Thymus (tissue), 14 donors: ENCODE results near the gene LCMT1. TPM values are rescaled to one million over a fixed set of nuclear protein-coding genes. Genes with fewer than 3 reads are reported as not detected.
A peak's percentile ranks its signal among the peaks of the same experiment; 100 is the strongest.
"Not testable (repeated sequence)": the region's sequence is repeated elsewhere in the genome, so short reads cannot be mapped to it uniquely, and the experiment has no call there.

Experiments
- DNase-seq, 9 donors: peaks; one replicate each; pipeline ENCODE4 v3.0.0-alpha.2; 2013; ENCODE audit warnings: low spot score in 9 of 9, low read depth in 6 of 9, missing footprints in 1 of 9
- H3K27ac ChIP-seq, 2 donors: one replicate each; pipeline ENCODE4 v1.5.1; 2013; ENCODE audit warnings: control low read depth in 1 of 2, low read depth in 1 of 2, low read length in 1 of 2, mild to moderate bottlenecking in 1 of 2, moderate library complexity in 1 of 2
- H3K27me3 ChIP-seq, 2 donors: one replicate each; pipeline ENCODE4 v1.5.1; 2013; ENCODE audit warnings: low read length in 1 of 2; ENCODE audit not compliant: control insufficient read depth in 2 of 2, insufficient read depth in 1 of 2
- H3K36me3 ChIP-seq, 2 donors: one replicate each; pipeline ENCODE4 v1.5.1; 2013; ENCODE audit warnings: low read length in 1 of 2, mild to moderate bottlenecking in 1 of 2, moderate library complexity in 1 of 2; ENCODE audit not compliant: control insufficient read depth in 2 of 2, insufficient read depth in 2 of 2
- H3K4me1 ChIP-seq, 2 donors: one replicate each; pipeline ENCODE4 v1.5.1; 2013; ENCODE audit warnings: low read length in 2 of 2; ENCODE audit not compliant: control insufficient read depth in 2 of 2, insufficient read depth in 2 of 2
- H3K4me3 ChIP-seq, 2 donors: one replicate each; pipeline ENCODE4 v1.5.1; 2013; ENCODE audit warnings: low read length in 2 of 2, control low read depth in 1 of 2, mild to moderate bottlenecking in 1 of 2
- H3K9me3 ChIP-seq, 2 donors: one replicate each; pipeline ENCODE4 v1.5.1; 2013; ENCODE audit warnings: low read length in 1 of 2, mild to moderate bottlenecking in 1 of 2; ENCODE audit not compliant: control insufficient read depth in 2 of 2, insufficient read depth in 1 of 2
- WGBS: extraction: QIAGEN DNeasy Blood & Tissue Kit; methylation state at CpG from one replicate; pipeline ENCODE4 v1.1.7; 2013; 5-methylcytosine and 5-hydroxymethylcytosine counted together
- long read RNA-seq, 10 donors: transcript quantifications; one replicate each; lab custom pipeline, GENCODE V29; 2026
- polyA plus RNA-seq: library from polyadenylated mRNA; stranded (reverse); fragments of 200-250 nt; gene quantifications from one replicate; pipeline ENCODE4 v1.2.3, GENCODE V29; 2013
- total RNA-seq: library from RNA; stranded (reverse); fragments of 120-200 nt; gene quantifications from one replicate; pipeline ENCODE4 v1.2.4, GENCODE V29; 2013
- donor health status: healthy.

Gene LCMT1
- total RNA-seq (33.4 TPM), polyA plus RNA-seq (41.9 TPM)
- long read RNA-seq, donor 1: 0 reads
- long read RNA-seq, donor 2: 0 reads
- long read RNA-seq, donor 3, transcript LCMT1-203 (11 exons, 1,368 nt): minor isoform, 13 of 41 reads
- long read RNA-seq, donor 3, transcript LCMT1-209 (2 exons, 517 nt): major isoform, 15 of 41 reads
- long read RNA-seq, donor 3, partial matches to known transcripts: 9 of 41 reads
- long read RNA-seq, donor 3, other reads (novel, unspliced or antisense): 0 of 41 reads
- long read RNA-seq, donor 4, transcript LCMT1-209 (2 exons, 517 nt): major isoform, 8 of 21 reads
- long read RNA-seq, donor 4, transcript LCMT1-203 (11 exons, 1,368 nt): minor isoform, 7 of 21 reads
- long read RNA-seq, donor 4, partial matches to known transcripts: 6 of 21 reads
- long read RNA-seq, donor 4, other reads (novel, unspliced or antisense): 0 of 21 reads
- long read RNA-seq, donor 5, transcript LCMT1-209 (2 exons, 517 nt): major isoform, 25 of 38 reads
- long read RNA-seq, donor 5, transcript LCMT1-203 (11 exons, 1,368 nt): minor isoform, 9 of 38 reads
- long read RNA-seq, donor 5, partial matches to known transcripts: 0 of 38 reads
- long read RNA-seq, donor 5, other reads (novel, unspliced or antisense): 0 of 38 reads
- long read RNA-seq, donor 6, partial matches to known transcripts: 0 of 4 reads
- long read RNA-seq, donor 6, other reads (novel, unspliced or antisense): 0 of 4 reads
- long read RNA-seq, donor 7, transcript LCMT1-203 (11 exons, 1,368 nt): major isoform, 6 of 23 reads
- long read RNA-seq, donor 7, partial matches to known transcripts: 14 of 23 reads
- long read RNA-seq, donor 7, other reads (novel, unspliced or antisense): 0 of 23 reads
- long read RNA-seq, donor 8, transcript LCMT1-203 (11 exons, 1,368 nt): major isoform, 6 of 10 reads
- long read RNA-seq, donor 8, partial matches to known transcripts: 0 of 10 reads
- long read RNA-seq, donor 8, other reads (novel, unspliced or antisense): 0 of 10 reads
- long read RNA-seq, donor 9, transcript LCMT1-209 (2 exons, 517 nt): major isoform, 6 of 11 reads
- long read RNA-seq, donor 9, partial matches to known transcripts: 0 of 11 reads
- long read RNA-seq, donor 9, other reads (novel, unspliced or antisense): 0 of 11 reads
- long read RNA-seq, donor 10, transcript LCMT1-203 (11 exons, 1,368 nt): minor isoform, 7 of 16 reads
- long read RNA-seq, donor 10, transcript LCMT1-209 (2 exons, 517 nt): major isoform, 8 of 16 reads
- long read RNA-seq, donor 10, partial matches to known transcripts: 0 of 16 reads
- long read RNA-seq, donor 10, other reads (novel, unspliced or antisense): 0 of 16 reads

DNA sequence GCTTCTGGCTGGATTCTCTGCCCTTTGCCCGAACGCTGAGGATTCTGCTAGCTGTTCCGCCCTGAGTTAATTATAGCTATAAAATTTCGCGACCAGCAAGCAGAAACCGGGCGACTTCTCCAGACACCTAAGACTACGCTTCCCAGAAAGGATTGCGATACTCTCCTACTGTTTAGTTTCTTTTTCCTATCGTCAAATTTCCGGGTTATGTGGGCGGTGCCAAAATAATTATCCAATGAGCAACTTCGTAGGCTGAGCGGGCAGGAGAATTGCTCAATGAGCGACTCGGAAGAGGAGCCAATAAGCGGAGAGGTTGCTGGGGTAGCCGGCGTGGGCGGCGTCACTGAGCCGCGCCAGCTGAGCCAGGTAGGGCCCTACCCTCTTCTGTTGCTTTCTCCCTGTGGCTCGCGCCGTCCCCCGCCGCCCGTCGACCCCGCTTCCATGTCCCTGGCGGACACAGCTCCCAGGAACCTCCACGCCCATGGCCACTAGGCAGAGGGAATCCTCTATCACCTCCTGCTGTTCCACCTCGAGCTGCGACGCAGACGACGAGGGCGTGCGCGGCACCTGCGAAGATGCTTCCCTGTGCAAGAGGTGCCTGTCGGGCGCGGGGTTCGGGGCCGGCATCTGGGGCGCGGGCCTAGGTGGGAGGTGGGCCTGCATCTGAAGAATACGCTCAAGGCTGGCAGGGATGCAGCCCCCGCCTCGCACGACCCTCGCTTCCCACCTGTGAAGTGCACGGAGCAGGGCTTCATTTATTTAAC, at the start of gene LCMT1:
Gene LCMT1, plus strand, starts transcription at position 340 of the 764 bp plus-strand sequence. Its CDS starts 142 bp downstream, at position 482.
- H3K27me3 ChIP-seq: peaks cover 0 to 9% of the 10 kb centered on the region in 2 donors
- H3K4me3 ChIP-seq: peak within 1 kb of the TSS; percentile 51 to 61
- peak; percentile 91 to 100 (median 98) for DNase-seq
- peaks cover 0 to 3% of the 10 kb centered on the region in 2 donors for H3K36me3 ChIP-seq
- under 1% methylated on average over 55 of the region's 55 CpGs for WGBS
- no peaks in the 10 kb centered on the region for H3K9me3 ChIP-seq
- peaks cover 10 to 22% of the 10 kb centered on the region in 2 donors for H3K4me1 ChIP-seq
- H3K27ac ChIP-seq: peak within 1 kb of the TSS; percentile 74 to 88

DNA sequence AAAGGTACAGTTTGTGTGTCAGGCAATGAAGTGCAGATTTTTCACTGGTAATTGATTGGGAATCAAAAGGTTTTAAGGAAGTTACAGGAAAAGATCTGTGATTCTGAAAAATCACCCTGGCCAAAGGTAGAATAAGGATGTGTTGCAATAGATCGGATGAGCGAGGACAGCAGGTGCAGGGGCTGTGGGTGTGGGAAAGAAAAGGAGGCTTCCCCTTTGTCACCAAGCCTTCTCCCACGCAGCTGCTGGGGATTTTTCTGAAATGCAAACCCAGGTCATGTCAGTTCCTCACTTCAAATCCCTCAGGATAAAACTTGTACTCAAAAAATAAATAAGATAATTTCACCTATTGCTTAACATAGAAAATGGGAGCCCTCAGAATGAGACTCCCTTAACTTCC, 48.4 kb upstream of the LCMT1 start:
- Histone ChIP-seq H3K27ac (peak overlapping the region; percentile 31 to 74), H3K36me3 (no peaks in the 10 kb centered on the region), H3K9me3 (no peaks in the 10 kb centered on the region), H3K4me3 (no peak overlapping the region), H3K4me1 (peaks cover 28 to 58% of the 10 kb centered on the region in 2 donors), H3K27me3 (no peaks in the 10 kb centered on the region)
- WGBS: 7% methylated on average over 3 of the region's 3 CpGs
- DNase-seq: peak in 1 of 9 donors; percentile 61

DNA sequence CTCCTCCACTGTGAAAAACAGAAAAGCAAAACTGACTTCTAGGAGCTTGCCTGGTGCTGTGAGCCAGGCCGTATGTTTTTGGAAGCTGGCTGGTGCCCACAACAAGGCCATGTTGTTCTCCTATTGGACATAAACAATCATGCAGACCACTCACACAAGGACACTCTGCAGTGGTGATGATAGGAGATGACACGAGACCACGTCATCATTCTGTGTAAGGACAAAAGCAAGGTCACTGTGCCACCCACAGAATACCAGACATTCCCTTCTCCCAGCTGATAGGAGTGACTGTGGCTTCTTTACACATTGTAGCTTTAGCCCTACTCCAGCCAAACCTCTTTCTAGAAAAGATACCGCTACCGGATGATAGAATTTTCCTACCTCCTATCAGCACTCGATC, 47.7 kb upstream of the LCMT1 start:
- Histone ChIP-seq H3K36me3 (no peaks in the 10 kb centered on the region), H3K4me1 (peaks cover 28 to 58% of the 10 kb centered on the region in 2 donors), H3K4me3 (no peak overlapping the region), H3K9me3 (no peaks in the 10 kb centered on the region), H3K27ac (peak overlapping the region in 1 of 2 donors; percentile 74), H3K27me3 (no peaks in the 10 kb centered on the region)
- WGBS: 95% methylated on average over 6 of the region's 6 CpGs
- DNase-seq: no peak

DNA sequence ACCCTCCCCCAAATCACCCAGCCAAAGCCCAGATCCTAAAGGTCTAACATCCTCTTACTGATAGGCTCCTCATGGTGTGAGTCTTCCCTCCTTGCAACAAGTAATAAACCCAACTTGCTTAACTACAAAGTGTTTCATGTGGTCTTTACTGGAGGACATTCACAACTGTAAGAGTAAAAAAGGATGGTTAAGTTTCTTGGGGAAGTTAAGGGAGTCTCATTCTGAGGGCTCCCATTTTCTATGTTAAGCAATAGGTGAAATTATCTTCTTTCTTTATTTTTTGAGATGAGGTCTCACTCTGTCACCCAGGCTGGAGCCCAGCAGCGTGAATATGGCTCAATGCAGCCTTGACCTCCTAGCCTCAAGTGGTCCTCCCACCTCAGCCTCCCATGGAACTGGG, 47.3 kb upstream of the LCMT1 start:
- DNase-seq, H3K36me3 ChIP-seq, H3K4me3 ChIP-seq, H3K27me3 ChIP-seq, H3K9me3 ChIP-seq: not testable (repeated sequence)
- WGBS: 100% methylated on average over 1 of the region's 1 CpG
- Histone ChIP-seq H3K27ac (peak overlapping the region in 1 of 2 donors; percentile 74), H3K4me1 (peaks cover 28 to 58% of the 10 kb centered on the region in 2 donors)

DNA sequence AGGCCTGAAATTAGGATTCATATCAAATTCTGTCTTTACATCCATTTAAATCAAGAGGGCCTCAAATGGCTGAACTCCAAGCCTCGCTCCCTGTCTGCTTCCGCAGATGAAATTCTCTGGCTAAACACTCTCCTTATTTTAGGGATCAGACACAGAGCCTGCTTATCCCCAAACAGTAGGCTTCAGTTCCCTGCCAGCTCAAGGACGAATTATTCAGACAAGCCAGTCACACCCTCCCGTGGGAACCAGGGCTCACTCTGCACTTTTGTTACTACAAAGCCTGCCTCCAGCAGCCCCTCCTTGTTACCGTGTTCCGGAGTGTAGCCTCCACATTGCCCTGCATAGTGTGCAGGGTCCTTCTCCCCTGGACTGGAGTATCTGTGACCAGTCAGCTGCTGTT, 46.6 kb upstream of the LCMT1 start:
- DNase-seq: no peak
- H3K27ac ChIP-seq: peak overlapping the region in 1 of 2 donors; percentile 17
- no peaks in the 10 kb centered on the region for H3K27me3 ChIP-seq
- H3K36me3 ChIP-seq: no peaks in the 10 kb centered on the region
- H3K4me1 ChIP-seq: peaks cover 28 to 58% of the 10 kb centered on the region in 2 donors
- no peak overlapping the region for H3K4me3 ChIP-seq
- 96% methylated on average over 6 of the region's 6 CpGs for WGBS
- no peaks in the 10 kb centered on the region for H3K9me3 ChIP-seq

DNA sequence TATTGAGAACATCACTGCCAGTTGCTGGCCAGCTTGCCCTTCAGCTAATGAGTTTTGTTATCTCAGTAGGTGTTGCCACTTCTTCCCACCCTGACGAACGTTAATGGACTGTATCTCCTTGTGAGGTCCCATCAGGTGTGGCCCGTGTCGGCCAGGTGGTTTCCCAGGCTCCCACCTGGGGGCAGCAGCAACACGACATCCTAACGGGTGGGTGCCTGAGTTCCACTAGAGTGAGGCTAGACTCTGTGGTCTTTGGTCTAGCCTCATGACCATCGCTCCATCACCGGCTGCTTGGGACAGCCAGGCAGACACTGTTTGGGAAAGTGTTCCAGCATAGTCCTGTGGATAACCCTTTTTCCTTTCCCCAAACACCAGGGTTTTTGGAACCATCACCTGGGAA, 45.6 kb upstream of the LCMT1 start:
- Histone ChIP-seq H3K9me3 (no peaks in the 10 kb centered on the region), H3K4me3 (no peak overlapping the region), H3K36me3 (no peaks in the 10 kb centered on the region), H3K4me1 (peaks cover 28 to 50% of the 10 kb centered on the region in 2 donors), H3K27me3 (no peaks in the 10 kb centered on the region), H3K27ac (peak overlapping the region in 1 of 2 donors; percentile 93)
- DNase-seq: peak in 1 of 9 donors; percentile 27
- 95% methylated on average over 8 of the region's 8 CpGs for WGBS

DNA sequence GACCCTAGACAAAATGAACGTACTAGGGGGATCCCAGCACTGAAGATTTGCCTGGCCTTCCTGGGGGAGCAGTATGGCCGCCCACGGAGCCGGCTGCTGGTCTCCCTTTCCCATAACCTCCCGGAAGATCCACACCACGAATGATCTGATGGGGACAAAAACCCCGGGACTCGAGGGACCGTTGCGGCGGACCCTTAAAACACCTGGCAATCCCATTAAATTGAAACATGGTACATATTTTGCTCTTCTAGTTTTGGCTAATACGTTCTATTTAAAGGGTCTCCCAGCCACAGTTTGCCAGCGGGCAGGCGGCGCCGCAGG, 45.2 kb upstream of the LCMT1 start:
- Histone ChIP-seq H3K27me3 (no peaks in the 10 kb centered on the region), H3K4me3 (peak overlapping the region; percentile 66), H3K27ac (peak overlapping the region; percentile 71 to 93), H3K36me3 (no peaks in the 10 kb centered on the region), H3K9me3 (no peaks in the 10 kb centered on the region), H3K4me1 (peaks cover 28 to 45% of the 10 kb centered on the region in 2 donors)
- no peak for DNase-seq
- 48% methylated on average over 16 of the region's 16 CpGs for WGBS
